HG02588 (cell line): ENCODE results near the gene SHISA9.

Experiments
- ATAC-seq: cut with Tn5 transposase; IDR thresholded peaks from one replicate; pipeline ENCODE4 v1.9.1; 2021; ENCODE audit warnings: mild to moderate bottlenecking, moderate library complexity; ENCODE audit not compliant: unreplicated experiment

The SHISA9 gene

DNA sequence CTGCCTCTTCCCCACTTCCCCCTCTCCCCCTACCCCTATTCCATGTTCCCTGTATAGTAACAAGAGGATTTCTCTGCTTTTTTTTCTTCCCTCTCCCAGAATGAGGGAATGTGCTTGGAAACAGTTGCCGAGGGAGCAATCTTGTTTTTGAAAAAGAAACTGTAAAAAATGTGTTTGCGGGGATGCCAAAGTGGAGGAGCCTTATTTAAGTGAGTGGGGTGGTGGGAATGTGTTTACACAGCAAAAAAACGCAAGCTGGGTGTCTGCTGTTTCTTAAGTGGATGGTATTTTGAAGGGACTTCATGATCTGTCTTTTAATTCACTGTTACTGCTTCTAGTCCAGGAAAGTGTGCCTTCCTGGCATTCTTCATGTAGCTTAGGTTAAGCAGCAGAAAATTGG lies 254.4 kb downstream of the SHISA9 start:
- no peak for ATAC-seq

- ATAC-seq: no peak
Measured at GRCh38 chr16:13157082-13157481, 255.7 kb downstream of the SHISA9 start.

DNA sequence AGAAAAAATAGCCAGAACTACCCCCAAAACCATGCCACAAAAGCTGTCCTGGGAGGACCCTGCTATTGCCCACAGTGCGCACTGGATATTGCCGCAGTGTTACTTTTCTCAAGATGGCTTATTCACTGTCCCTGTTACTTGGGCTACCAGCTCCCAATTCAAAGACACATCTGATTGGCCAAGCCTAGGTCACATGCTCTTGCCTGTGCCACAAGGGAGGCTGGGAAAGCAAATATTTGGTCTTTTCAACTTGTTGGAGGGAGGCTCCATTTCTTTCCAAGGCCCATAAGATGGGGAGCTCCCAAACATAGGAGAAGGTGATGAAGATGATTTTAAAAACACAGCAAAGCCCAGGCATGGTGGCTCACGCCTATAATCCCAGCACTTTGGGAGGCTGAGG lies 257.0 kb downstream of the SHISA9 start:
- no peak for ATAC-seq

GRCh38 chr16:13165024-13165423 lies 263.6 kb downstream of the SHISA9 start:
- no peak for ATAC-seq

- ATAC-seq: no peak
Measured at GRCh38 chr16:13168091-13168572, 266.7 kb downstream of the SHISA9 start.

DNA sequence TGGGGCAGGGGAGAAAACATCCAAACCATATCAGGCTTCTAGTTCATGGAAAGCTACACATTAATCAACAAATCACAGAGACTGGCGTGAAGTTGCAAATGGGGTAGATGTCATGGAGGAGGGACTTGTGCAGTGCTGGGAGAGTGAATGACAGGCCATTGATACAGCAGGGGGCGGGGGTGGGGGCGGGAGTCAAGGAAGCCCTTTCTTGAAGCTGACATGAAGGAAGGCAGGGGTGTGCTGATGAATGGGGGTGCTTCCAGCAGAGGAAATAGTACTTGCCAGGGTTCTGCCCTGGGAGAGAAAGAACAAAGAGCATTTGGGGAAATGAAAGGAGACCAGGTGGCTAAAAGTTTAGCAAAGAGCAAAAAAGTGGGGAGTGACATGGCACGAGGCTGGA lies 269.9 kb downstream of the SHISA9 start:
- ATAC-seq: no peak

DNA sequence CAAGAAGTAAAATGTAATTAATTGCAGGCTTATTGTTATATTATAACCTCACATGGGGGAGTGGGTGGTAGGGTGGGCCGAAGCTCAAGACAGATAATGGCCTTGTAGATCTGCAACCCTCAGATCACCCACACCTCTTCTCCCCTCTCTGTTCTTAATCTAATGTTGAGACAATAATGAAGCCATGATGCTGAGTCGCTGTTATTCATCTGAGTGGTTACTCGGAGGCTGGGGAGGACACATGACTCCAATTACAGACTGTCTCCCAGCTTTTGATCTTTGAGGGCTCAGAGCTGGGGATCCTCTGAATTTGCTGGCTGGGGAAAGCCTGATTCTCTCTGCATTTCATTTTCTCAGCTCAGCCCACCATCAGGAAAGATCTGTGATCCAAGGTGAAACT lies 275.3 kb downstream of the SHISA9 start:
- ATAC-seq: no peak

- ATAC-seq: no peak
Measured at GRCh38 chr16:13178318-13178717, 276.9 kb downstream of the SHISA9 start.

GRCh38 chr16:13181432-13181831 lies 280.0 kb downstream of the SHISA9 start:
- ATAC-seq: no peak

- no peak for ATAC-seq
Measured at GRCh38 chr16:13186813-13187212, 285.4 kb downstream of the SHISA9 start.

GRCh38 chr16:13189250-13189649 lies 287.9 kb downstream of the SHISA9 start:
- no peak for ATAC-seq

GRCh38 chr16:13193721-13194120 lies 292.3 kb downstream of the SHISA9 start:
- ATAC-seq: no peak

DNA sequence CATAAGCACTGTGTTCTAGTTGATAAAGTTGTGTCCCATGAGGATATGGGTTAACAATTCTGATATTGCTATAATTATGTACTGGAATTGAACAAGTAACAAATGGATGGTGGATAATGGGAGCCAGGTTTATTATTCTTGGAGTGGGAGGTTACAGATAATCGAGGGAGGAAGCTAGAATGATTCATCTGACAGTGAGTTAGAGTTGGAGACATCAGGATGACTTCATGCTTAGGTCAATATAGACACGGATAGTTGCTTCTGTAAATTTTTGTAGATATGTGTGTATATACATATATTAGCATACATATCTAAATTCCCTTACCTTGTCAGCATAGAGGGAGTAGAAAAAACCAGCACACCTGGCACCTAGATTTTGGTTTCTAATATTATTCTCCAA lies 293.4 kb downstream of the SHISA9 start:
- no peak for ATAC-seq

DNA sequence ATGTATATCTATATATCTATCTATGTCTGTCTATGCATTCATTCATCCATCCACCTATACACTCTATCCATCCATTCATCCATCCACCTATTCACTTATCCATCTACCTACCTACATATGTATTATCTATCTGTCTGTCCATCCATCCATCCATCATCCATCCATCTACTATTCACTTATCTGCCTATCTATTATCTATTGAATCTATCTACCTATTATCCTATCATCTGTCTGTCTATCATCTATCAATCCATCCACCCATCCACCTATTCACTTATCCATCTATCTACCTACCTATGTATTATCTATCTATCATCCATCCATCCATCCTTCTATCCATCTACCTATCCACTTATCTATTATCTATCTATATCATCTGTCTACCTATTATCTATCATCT lies 302.3 kb downstream of the SHISA9 start:
- no peak for ATAC-seq

DNA sequence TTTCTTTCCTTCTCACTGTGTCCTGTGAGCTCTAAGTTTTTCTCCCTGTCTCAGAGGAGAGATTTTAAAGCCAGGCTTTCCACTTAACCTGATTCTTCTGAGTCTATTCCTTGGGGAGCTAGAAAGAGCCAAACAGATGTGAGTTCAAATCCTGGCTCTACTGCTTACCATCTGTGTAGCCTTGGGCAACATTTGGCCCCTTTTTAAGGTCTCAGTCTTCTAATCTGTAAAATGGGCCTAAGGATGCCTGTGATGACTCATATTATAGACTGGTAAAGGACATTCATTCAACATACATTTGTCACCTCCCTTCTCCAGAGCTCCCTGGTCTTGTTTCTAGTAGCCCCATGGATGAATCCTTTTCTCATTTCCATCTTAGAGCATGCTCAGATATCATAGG lies 304.0 kb downstream of the SHISA9 start:
- ATAC-seq: no peak

DNA sequence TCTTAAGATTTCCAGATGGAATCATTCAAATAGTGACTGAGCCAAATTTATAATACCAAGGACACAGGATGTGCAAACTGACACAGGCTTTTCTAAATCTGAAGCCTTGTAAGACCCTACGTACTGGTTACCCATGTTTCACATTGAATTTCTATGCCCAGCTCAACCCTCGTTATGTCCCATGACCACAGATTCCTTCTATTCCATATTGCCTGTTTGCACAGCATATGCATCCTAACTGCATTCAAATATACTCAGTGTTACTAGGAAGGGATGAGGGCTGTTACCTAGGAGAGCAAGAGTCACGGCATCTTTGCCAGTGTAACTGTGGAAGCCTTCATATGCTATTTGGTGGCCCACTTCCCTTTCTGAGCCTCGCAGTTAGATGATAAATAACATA lies 305.2 kb downstream of the SHISA9 start:
- no peak for ATAC-seq

- no peak for ATAC-seq
Measured at GRCh38 chr16:13207151-13207550, 305.8 kb downstream of the SHISA9 start.

DNA sequence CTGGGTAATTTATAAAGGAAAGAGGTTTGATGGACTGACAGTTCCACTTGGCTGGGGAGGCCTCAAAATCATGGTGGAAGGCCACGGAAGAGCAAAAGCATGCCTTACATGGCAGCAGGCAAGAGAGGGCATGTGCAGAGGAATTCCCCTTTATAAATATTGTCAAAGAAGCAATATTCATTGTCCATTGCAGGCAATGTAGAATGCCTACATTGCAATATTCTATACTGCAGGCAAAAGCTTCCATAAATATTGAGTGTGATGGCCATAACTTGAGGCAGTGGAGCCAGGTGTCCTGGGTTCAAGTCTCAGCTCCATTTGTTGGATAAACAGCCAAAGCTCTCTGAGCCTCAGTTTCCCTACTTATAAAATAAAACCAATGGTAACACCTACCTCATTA lies 322.3 kb downstream of the SHISA9 start:
- ATAC-seq: no peak

DNA sequence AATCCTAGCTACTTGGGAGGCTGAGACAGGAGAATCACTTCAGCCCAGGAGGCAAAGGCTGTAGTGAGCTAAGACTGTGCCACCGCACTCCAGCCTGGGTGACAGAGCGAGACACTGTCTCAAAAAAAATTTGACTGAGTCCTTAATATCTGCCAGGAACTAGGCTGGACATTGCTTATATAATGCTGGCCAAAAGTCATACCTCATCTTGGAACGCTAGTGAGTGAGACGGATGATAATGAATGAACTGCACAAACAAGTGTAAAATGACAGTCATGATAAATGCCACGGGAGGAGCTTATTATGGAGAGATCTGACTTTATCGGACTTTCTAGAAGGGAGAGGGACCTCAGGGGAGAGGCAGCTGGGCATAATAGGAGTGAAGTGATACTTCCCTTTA lies 327.6 kb downstream of the SHISA9 start:
- ATAC-seq: no peak

GRCh38 chr16:13231365-13231764 lies 330.0 kb downstream of the SHISA9 start:
- ATAC-seq: no peak

GRCh38 chr16:13234999-13235398 lies 333.6 kb downstream of the SHISA9 start:
- no peak for ATAC-seq

DNA sequence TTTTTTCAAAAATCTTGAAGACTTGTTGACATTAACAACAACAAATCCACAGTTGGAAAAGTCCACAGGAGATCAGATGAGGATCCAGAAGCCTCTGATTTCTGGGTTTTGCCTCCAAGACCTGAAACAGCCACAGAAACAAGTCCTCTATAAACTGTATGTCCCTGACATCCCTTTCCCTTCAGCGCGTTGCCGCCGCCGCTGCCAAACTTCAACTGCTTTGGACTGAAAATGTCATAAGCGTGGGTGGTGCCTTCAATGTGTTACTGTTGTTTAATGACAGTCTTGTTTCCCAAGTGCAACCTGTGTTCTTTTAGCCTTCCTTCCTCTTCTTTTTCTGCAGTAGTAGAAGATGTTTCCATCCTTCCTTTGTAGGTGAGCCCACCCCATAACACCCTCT lies 334.9 kb downstream of the SHISA9 start:
- ATAC-seq: no peak

GRCh38 chr16:13238182-13238581 lies 336.8 kb downstream of the SHISA9 start:
- no peak for ATAC-seq

GRCh38 chr16:13242201-13242600 lies 340.8 kb downstream of the SHISA9 start:
- ATAC-seq: no peak
